Lower leg skin (tissue), 4 donors: ENCODE measurements around the gene PSORS1C2. TPM values are rescaled to one million over a fixed set of nuclear protein-coding genes. Genes with fewer than 3 reads are reported as not detected.

Experiments
- DNase-seq, 2 donors: peaks; one replicate each; pipeline ENCODE4 v3.0.0-alpha.2; 2019; ENCODE audit warnings: low spot score in 2 of 2
- H3K4me3 ChIP-seq: fragments of 200-600 bp; sonication (generic); 2 replicates; pipeline ENCODE4 v1.5.1; 2017; ENCODE audit warnings: mild to moderate bottlenecking, low read depth; ENCODE audit not compliant: poor library complexity, severe bottlenecking
- CTCF ChIP-seq, 3 donors: fragments of 450-650 bp; IDR thresholded peaks; one replicate each; pipeline ENCODE4 v1.5.1; 2016; ENCODE audit warnings: antibody characterized with exemption in 3 of 3, mild to moderate bottlenecking in 3 of 3, moderate library complexity in 2 of 3
- POLR2A ChIP-seq, 2 donors: fragments of 450-650 bp; IDR thresholded peaks; one replicate each; pipeline ENCODE4 v1.6.1; 2016 to 2017; ENCODE audit warnings: antibody characterized with exemption in 2 of 2, mild to moderate bottlenecking in 1 of 2, moderate library complexity in 1 of 2
- WGBS, 2 donors: methylation state at CpG; one replicate each; pipeline ENCODE4 v1.1.5; 2018; 5-methylcytosine and 5-hydroxymethylcytosine counted together
- intact Hi-C: fragments of 100-400 bp; cut with DNase I; formaldehyde crosslinking; loops from one replicate; pipeline ENCODE4 v1.15.0; 2023; ENCODE audit warnings: low total_unique reads
- total RNA-seq, 4 donors: library from RNA; depleted of rRNA; stranded (reverse); fragments of >200 nt; gene quantifications; one replicate each; pipeline ENCODE4 v1.1.0, GENCODE V29; 2016

Gene PSORS1C2
- total RNA-seq, 4 donors from 2014 or later = 34.8 to 55.5 (median 44.1) TPM

- intact Hi-C loops = no loop called here
- WGBS, 2 donors = 91% methylated on average over 11 to 13 of the region's 13 CpGs
These were observed 23.7 kb upstream of the PSORS1C2 start for GRCh38 chr6:31162463-31163165.

GRCh38 chr6:31161216-31162126 is 22.6 kb upstream of the PSORS1C2 start:
- intact Hi-C loops = no loop called here
- DNase-seq = no peak
- no peak for TF ChIP-seq POLR2A (IDR thresholded peaks at IDR 0.05)
- TF ChIP-seq CTCF (IDR thresholded peaks at IDR 0.05) = no peak
- WGBS, 2 donors = 88 to 90% methylated on average over 17 to 19 of the region's 19 CpGs
- no peak overlapping the region for H3K4me3 ChIP-seq

More at GRCh38 chr6:31162463-31163165, 23.7 kb upstream of the PSORS1C2 start:
- no peak overlapping the region for H3K4me3 ChIP-seq
- DNase-seq = no peak
- TF ChIP-seq POLR2A (IDR thresholded peaks at IDR 0.05) = no peak

- TF ChIP-seq POLR2A (IDR thresholded peaks at IDR 0.05) (no peak), CTCF (IDR thresholded peaks at IDR 0.05) (no peak)
- intact Hi-C loops = no loop called here
These were observed 20.3 kb upstream of the PSORS1C2 start for GRCh38 chr6:31158863-31159855.

GRCh38 chr6:31158140-31158862 is 19.4 kb upstream of the PSORS1C2 start, which contains the start of gene TCF19:
TCF19 (plus strand) TSS chr6:31158589; CDS start chr6:31159470, 881 bp downstream.
- TF ChIP-seq POLR2A (IDR thresholded peaks at IDR 0.05) (no peak), CTCF (IDR thresholded peaks at IDR 0.05) (no peak)
- DNase-seq = peak; percentile 99 to 100
- 1% methylated on average over 57 to 59 of the region's 65 CpGs for WGBS, 2 donors
- intact Hi-C loops = no loop called here
- H3K4me3 ChIP-seq = peak within 1 kb of the TSS; percentile 45

More at GRCh38 chr6:31158863-31159855, 20.3 kb upstream of the PSORS1C2 start:
- peak overlapping the region; percentile 45 for H3K4me3 ChIP-seq
- WGBS, 2 donors = 9 to 10% methylated on average over 22 to 31 of the region's 35 CpGs
- no peak for DNase-seq

GRCh38 chr6:31157513-31158139 is 18.8 kb upstream of the PSORS1C2 start, which contains the start of gene CCHCR1:
CCHCR1 (minus strand) TSS chr6:31157802; CDS start chr6:31157600, 202 bp downstream.
- 4 to 6% methylated on average over 14 of the region's 14 CpGs for WGBS, 2 donors
- DNase-seq = no peak
- intact Hi-C loops = no loop called here
- TF ChIP-seq CTCF (IDR thresholded peaks at IDR 0.05) (no peak), POLR2A (IDR thresholded peaks at IDR 0.05) (no peak)
- peak within 1 kb of the TSS; percentile 45 for H3K4me3 ChIP-seq
